ENCODE results near the gene PRR19.

PRR19 gene

DNA sequence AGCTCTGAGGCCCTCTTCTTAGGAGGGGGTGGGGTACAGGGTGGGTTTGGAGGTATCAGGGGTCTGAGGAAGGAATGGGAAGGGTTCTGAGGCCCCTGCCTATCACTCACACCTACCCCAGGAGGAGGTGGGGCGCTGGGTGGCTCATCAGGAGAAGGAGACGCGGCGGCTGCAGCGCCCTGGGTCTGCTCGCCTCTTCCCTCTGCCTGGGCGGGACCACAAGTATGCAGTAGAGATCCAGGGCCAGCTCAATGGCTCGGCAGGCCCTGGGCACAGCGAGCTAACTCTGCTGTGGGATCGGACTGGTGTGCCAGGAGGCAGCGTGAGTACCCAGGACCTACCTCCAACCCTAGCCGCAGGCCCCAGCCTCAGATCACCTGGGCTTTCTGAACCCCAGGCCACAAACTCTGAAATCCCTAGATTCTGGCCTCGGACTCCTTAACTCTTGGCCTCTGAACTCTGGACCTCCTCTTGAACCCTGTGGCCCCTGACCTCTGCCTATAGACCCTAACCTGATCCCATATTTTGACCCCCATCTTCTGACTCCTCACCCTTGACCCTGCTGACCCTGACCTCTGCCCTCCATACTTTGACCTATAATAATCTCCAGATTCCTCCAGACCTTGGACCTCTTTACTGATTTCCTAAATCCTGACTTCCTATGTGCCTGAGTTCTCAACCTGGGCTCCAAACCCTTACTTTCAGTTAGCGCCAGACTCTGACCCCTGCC, 47.6 kb downstream of the PRR19 start:
- Mint-ChIP-seq H3K27me3 (no peaks in the 10 kb centered on the region), H3K4me3 (no peak overlapping the region), H3K36me3 (ENCODE audit: low read depth) (peaks cover 10% of the 10 kb centered on the region), H3K4me1 (ENCODE audit: low read depth) (no peaks in the 10 kb centered on the region), H3K27ac (no peak overlapping the region), H3K9me3 (no peaks in the 10 kb centered on the region)
- no peak for DNase-seq

DNA sequence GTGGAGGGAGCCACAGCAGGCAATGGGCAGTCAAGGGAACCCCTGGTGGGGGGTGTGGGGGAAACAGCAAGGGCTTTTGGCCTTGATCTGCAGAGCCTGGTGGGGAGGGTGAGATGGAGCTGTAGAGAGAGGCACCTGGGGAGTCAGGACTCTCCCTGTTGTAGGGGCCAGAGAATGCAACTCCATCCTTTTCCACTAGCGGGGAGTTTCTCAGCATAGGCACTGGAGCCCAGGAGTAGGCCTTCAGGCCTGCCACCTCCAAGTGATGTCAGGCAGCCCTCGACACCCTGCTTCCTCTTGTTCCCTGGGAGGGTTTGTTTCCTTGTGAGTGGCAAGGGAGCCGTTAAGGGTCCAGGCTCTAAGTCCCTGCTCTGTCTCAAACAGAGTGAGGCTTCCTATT, 48.5 kb downstream of the PRR19 start:
- Mint-ChIP-seq H3K4me3 (no peak overlapping the region), H3K27ac (no peak overlapping the region), H3K4me1 (ENCODE audit: low read depth) (no peaks in the 10 kb centered on the region), H3K36me3 (ENCODE audit: low read depth) (peaks cover 10% of the 10 kb centered on the region), H3K9me3 (no peaks in the 10 kb centered on the region), H3K27me3 (no peaks in the 10 kb centered on the region)
- DNase-seq, result no peak

DNA sequence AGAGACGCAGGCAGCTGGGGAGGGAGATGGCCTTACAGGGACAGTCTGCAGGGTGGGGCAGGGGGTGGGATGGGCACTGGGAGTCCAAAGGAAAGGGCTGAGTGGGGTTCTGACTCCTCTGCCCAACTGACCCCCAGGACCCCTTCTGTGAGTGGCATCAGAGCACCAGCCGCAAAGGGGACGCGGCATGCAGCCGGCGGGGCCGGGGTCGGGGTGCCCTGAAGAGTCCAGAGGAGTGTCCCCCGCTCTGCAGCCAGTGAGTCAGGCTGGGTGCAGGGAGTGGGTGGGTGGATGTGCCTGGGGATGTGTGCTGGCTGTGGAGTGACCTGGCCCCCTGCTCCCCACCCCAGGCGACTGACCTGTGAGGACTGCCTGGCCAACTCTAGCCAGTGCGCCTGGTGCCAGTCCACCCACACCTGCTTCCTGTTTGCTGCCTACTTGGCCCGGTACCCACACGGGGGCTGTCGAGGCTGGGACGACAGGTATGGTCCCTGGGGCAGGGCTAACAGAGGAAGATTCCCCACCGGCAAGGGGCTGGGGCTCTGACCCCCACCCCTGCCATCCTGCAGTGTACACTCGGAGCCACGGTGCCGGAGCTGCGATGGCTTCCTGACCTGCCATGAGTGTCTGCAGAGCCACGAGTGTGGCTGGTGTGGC, 49.3 kb downstream of the PRR19 start:
- Mint-ChIP-seq H3K27ac (no peak overlapping the region), H3K36me3 (ENCODE audit: low read depth) (peaks cover 10% of the 10 kb centered on the region), H3K4me3 (no peak overlapping the region), H3K4me1 (ENCODE audit: low read depth) (no peaks in the 10 kb centered on the region), H3K27me3 (no peaks in the 10 kb centered on the region), H3K9me3 (no peaks in the 10 kb centered on the region)
- no peak for DNase-seq

DNA sequence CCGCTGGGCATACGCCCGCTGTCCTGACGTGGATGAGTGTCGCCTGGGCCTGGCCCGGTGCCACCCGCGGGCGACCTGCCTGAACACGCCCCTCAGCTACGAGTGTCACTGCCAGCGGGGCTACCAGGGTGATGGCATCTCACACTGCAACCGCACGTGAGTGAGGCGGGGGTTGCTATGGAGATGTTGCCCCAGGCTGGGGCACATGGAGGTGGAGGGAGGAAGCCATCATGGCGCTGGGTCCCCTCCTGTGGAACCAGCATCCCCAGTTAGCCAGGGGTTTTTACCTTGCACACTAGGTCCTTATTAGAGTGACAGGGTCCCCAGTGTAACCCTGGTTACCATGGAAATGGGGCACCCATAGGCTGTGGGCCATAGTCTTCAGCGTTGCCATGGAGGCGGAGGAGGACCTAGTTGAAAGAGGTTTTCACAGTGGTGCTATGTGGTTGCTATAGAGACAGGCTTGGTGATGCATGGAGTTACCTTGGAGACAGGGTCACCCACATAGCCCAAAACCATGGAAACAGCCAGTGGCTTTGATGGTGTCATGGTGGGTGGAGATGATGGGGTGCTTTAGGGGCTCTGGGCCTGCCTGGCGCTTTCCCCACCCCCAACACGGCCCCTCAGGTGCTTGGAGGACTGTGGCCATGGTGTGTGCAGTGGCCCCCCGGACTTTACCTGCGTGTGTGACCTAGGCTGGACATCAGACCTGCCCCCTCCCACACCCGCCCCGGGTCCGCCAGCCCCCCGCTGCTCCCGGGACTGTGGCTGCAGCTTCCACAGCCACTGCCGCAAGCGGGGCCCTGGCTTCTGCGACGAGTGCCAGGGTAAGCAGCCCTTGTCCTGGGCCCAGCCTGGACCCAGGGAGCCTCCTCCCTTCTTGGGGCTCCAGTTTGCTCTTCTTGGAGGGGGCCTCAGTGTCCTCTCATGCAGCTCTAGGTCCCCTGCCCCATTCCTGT, 50.6 kb downstream of the PRR19 start:
- Mint-ChIP-seq H3K36me3 (ENCODE audit: low read depth) (peaks cover 12% of the 10 kb centered on the region), H3K27ac (no peak overlapping the region), H3K27me3 (no peaks in the 10 kb centered on the region), H3K4me1 (ENCODE audit: low read depth) (no peaks in the 10 kb centered on the region), H3K4me3 (no peak overlapping the region), H3K9me3 (no peaks in the 10 kb centered on the region)
- no peak for DNase-seq

DNA sequence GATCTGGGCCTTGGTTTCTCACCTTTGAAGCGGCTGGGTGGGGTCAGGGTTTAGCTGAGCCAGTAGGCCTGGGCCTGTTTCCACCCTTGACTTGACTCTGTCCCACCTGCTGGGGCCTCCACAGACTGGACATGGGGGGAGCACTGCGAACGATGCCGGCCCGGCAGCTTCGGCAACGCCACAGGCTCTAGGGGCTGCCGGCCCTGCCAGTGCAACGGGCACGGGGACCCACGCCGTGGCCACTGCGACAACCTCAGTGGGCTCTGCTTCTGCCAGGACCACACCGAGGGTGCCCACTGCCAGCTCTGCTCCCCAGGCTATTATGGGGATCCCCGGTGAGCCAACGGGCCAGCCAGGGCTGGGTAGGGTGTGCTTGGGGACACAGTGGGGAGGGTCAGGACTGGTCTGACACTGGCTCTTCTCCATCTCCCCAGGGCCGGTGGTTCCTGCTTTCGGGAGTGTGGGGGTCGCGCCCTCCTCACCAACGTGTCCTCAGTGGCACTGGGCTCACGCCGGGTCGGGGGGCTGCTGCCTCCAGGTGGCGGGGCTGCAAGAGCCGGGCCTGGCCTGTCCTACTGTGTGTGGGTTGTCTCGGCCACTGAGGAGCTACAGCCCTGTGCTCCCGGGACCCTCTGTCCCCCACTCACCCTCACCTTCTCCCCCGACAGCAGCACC, 51.5 kb downstream of the PRR19 start:
- Mint-ChIP-seq H3K27me3 (no peaks in the 10 kb centered on the region), H3K36me3 (ENCODE audit: low read depth) (peaks cover 13% of the 10 kb centered on the region), H3K27ac (no peak overlapping the region), H3K4me3 (no peak overlapping the region), H3K9me3 (no peaks in the 10 kb centered on the region), H3K4me1 (ENCODE audit: low read depth) (no peaks in the 10 kb centered on the region)
- no peak for DNase-seq

DNA sequence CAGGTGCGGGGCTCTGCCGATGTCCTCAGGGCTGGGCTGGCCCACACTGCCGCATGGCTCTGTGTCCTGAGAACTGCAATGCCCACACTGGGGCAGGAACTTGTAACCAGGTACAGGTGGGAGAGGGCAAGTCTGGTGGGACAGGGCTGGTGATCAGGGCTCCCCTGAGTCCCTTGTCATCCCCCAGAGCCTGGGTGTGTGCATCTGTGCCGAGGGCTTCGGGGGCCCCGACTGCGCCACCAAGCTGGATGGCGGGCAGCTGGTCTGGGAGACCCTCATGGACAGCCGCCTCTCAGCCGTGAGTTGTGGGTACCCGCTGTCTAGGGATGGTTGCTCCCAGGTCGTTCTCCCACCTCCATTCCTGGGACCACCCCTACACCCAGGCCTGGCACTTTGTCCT, 54.0 kb downstream of the PRR19 start:
- Mint-ChIP-seq H3K27me3 (no peaks in the 10 kb centered on the region), H3K4me1 (ENCODE audit: low read depth) (no peaks in the 10 kb centered on the region), H3K36me3 (ENCODE audit: low read depth) (peaks cover 18% of the 10 kb centered on the region), H3K9me3 (no peaks in the 10 kb centered on the region), H3K4me3 (no peak overlapping the region), H3K27ac (no peak overlapping the region)
- DNase-seq, result no peak

DNA sequence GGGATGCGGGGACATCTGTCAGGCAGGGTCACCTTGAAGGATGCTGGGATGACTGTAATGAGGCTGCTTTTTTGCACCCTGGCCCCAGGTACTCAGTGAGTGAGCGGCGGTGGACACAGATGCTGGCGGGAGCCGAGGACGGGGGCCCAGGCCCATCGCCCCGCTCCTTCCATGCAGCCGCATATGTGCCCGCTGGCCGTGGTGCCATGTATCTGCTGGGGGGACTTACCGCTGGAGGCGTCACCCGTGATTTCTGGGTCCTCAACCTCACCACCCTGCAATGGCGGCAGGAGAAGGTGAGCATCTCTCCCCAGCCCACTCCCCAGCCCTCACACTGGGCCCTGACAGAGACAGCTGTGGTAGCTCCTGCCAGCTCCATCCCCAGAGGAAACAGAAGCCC, 54.8 kb downstream of the PRR19 start:
- Mint-ChIP-seq H3K4me1 (ENCODE audit: low read depth) (no peaks in the 10 kb centered on the region), H3K9me3 (no peaks in the 10 kb centered on the region), H3K27ac (no peak overlapping the region), H3K36me3 (ENCODE audit: low read depth) (peaks cover 20% of the 10 kb centered on the region), H3K27me3 (no peaks in the 10 kb centered on the region), H3K4me3 (no peak overlapping the region)
- DNase-seq, result no peak

DNA sequence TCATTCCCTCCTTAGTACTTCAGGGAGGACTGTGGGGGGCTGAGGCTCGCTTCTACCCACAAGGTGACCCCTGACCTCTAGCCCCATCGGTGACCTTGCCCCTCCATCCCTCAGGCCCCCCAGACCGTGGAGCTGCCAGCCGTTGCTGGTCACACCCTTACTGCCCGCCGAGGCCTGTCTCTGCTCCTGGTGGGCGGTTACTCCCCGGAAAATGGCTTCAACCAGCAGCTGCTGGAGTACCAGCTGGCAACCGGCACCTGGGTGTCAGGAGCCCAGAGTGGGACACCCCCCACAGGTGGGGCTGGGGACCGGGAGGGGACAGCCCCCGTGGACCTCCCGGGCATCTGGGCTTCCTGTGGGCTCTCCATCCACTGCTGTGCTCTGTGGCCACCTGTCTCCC, 55.4 kb downstream of the PRR19 start:
- peaks cover 20% of the 10 kb centered on the region for H3K36me3 Mint-ChIP-seq (ENCODE audit: low read depth)

More for the DNA sequence above, 55.4 kb downstream of the PRR19 start:
- Mint-ChIP-seq H3K4me3 (no peak overlapping the region), H3K9me3 (no peaks in the 10 kb centered on the region), H3K27ac (no peak overlapping the region), H3K27me3 (no peaks in the 10 kb centered on the region), H3K4me1 (ENCODE audit: low read depth) (no peaks in the 10 kb centered on the region)
- no peak for DNase-seq

All from activated T-cell treated with anti-CD3 and anti-CD28 coated beads, Interleukin-2, amount 50 U/mL, for 24 hours (primary cell).